GM23338 (cell line): ENCODE data around the gene FOXM1.

Source experiments
- CREB1 ChIP-seq: fragments of 250-450 bp; sonication (Bioruptor Pico); IDR thresholded peaks from 2 replicates; pipeline ENCODE4 v1.5.0; 2020; ENCODE audit warnings: low read depth, mild to moderate bottlenecking, moderate library complexity
- EZH2 ChIP-seq: fragments of 200-600 bp; sonication (generic); IDR thresholded peaks from one replicate; pipeline ENCODE4 v1.8.0; 2017; ENCODE audit warnings: antibody characterized with exemption, mild to moderate bottlenecking, low read depth; ENCODE audit not compliant: unreplicated experiment
- EZH2phosphoT487 ChIP-seq: fragments of 200-600 bp; sonication (generic); IDR thresholded peaks from one replicate; pipeline ENCODE4 v1.8.1; 2018; ENCODE audit warnings: antibody characterized with exemption; ENCODE audit not compliant: unreplicated experiment
- JUNB ChIP-seq: IDR thresholded peaks from one replicate; pipeline ENCODE4 v1.6.1; 2016; ENCODE audit warnings: antibody characterized with exemption; ENCODE audit not compliant: unreplicated experiment
- NANOG ChIP-seq: IDR thresholded peaks from 2 replicates; pipeline ENCODE4 v1.6.1; 2016; ENCODE audit warnings: antibody characterized with exemption, borderline replicate concordance
- POLR2AphosphoS5 ChIP-seq: IDR thresholded peaks from 2 replicates; pipeline ENCODE4 v1.6.1; 2016; ENCODE audit warnings: antibody characterized with exemption, low read depth
- STAT1 ChIP-seq: IDR thresholded peaks from one replicate; pipeline ENCODE4 v1.6.1; 2016; ENCODE audit warnings: antibody characterized with exemption; ENCODE audit not compliant: unreplicated experiment
- ZNF114 ChIP-seq: fragments of 250-450 bp; sonication (Bioruptor Pico); IDR thresholded peaks from 2 replicates; pipeline ENCODE4 v1.5.0; 2020; ENCODE audit warnings: mild to moderate bottlenecking, moderate library complexity
- ZNF331 ChIP-seq: fragments of 250-450 bp; sonication (Bioruptor Pico); IDR thresholded peaks from 2 replicates; pipeline ENCODE4 v1.5.0; 2020; ENCODE audit warnings: low read depth, mild to moderate bottlenecking, moderate library complexity
- TF ChIP-seq, protein P1 (sequence below), 2 experiments: fragments of 200-600 bp in 1 of 2; sonication (generic) in 1 of 2; conservative IDR thresholded peaks; 2 replicates each; pipeline versions ENCODE4 v1.5.1 to v1.6.1; 2016 to 2017; ENCODE audit warnings: antibody characterized with exemption in 2 of 2, low read depth in 2 of 2, mild to moderate bottlenecking in 2 of 2, moderate library complexity in 1 of 2
- TF ChIP-seq, protein P2 (sequence below): IDR thresholded peaks from one replicate; pipeline ENCODE4 v1.6.1; 2018; ENCODE audit warnings: antibody characterized with exemption; ENCODE audit not compliant: unreplicated experiment
- TF ChIP-seq, protein P3 (sequence below): IDR thresholded peaks from 2 replicates; pipeline ENCODE4 v1.6.1; 2016; ENCODE audit warnings: antibody characterized with exemption
- TF ChIP-seq, protein P4 (sequence below): fragments of 250-450 bp; sonication (Bioruptor Pico); IDR thresholded peaks from 2 replicates; pipeline ENCODE4 v1.5.0; 2020; ENCODE audit warnings: mild to moderate bottlenecking, moderate library complexity

DNA sequence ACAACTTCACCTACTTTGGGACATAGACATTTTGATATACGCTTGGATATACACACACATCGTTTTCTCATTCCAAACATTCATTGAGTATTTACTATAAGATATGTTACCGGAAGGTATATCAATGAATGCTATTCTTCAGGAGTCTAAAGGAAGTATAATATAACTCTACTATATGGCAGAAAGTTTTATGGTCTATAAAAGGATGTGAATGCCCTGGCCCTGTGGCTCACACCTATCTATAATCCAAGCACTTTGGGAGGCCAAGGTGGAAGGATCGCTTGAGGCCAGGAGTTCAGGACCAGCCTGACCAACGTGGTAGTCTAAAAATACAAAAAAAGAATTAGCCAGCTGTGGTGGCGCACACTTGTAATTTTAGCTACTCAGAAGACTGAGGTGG lies 47.7 kb downstream of the FOXM1 start:
- no peak for TF ChIP-seq EZH2phosphoT487
- TF ChIP-seq, protein P1, sequence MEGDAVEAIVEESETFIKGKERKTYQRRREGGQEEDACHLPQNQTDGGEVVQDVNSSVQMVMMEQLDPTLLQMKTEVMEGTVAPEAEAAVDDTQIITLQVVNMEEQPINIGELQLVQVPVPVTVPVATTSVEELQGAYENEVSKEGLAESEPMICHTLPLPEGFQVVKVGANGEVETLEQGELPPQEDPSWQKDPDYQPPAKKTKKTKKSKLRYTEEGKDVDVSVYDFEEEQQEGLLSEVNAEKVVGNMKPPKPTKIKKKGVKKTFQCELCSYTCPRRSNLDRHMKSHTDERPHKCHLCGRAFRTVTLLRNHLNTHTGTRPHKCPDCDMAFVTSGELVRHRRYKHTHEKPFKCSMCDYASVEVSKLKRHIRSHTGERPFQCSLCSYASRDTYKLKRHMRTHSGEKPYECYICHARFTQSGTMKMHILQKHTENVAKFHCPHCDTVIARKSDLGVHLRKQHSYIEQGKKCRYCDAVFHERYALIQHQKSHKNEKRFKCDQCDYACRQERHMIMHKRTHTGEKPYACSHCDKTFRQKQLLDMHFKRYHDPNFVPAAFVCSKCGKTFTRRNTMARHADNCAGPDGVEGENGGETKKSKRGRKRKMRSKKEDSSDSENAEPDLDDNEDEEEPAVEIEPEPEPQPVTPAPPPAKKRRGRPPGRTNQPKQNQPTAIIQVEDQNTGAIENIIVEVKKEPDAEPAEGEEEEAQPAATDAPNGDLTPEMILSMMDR (conservative IDR thresholded peaks at IDR 0.05; ENCODE audit: low read depth in 2 of 2), result no peak
- TF ChIP-seq POLR2AphosphoS5, result no peak
- TF ChIP-seq ZNF114 (CRISPR knock-in tag), result no peak
- TF ChIP-seq EZH2, result no peak
- TF ChIP-seq, protein P2, sequence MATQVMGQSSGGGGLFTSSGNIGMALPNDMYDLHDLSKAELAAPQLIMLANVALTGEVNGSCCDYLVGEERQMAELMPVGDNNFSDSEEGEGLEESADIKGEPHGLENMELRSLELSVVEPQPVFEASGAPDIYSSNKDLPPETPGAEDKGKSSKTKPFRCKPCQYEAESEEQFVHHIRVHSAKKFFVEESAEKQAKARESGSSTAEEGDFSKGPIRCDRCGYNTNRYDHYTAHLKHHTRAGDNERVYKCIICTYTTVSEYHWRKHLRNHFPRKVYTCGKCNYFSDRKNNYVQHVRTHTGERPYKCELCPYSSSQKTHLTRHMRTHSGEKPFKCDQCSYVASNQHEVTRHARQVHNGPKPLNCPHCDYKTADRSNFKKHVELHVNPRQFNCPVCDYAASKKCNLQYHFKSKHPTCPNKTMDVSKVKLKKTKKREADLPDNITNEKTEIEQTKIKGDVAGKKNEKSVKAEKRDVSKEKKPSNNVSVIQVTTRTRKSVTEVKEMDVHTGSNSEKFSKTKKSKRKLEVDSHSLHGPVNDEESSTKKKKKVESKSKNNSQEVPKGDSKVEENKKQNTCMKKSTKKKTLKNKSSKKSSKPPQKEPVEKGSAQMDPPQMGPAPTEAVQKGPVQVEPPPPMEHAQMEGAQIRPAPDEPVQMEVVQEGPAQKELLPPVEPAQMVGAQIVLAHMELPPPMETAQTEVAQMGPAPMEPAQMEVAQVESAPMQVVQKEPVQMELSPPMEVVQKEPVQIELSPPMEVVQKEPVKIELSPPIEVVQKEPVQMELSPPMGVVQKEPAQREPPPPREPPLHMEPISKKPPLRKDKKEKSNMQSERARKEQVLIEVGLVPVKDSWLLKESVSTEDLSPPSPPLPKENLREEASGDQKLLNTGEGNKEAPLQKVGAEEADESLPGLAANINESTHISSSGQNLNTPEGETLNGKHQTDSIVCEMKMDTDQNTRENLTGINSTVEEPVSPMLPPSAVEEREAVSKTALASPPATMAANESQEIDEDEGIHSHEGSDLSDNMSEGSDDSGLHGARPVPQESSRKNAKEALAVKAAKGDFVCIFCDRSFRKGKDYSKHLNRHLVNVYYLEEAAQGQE, result no peak
- TF ChIP-seq, protein P3, sequence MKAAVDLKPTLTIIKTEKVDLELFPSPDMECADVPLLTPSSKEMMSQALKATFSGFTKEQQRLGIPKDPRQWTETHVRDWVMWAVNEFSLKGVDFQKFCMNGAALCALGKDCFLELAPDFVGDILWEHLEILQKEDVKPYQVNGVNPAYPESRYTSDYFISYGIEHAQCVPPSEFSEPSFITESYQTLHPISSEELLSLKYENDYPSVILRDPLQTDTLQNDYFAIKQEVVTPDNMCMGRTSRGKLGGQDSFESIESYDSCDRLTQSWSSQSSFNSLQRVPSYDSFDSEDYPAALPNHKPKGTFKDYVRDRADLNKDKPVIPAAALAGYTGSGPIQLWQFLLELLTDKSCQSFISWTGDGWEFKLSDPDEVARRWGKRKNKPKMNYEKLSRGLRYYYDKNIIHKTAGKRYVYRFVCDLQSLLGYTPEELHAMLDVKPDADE, result no peak
- no peak for TF ChIP-seq CREB1
- TF ChIP-seq NANOG, result no peak
- TF ChIP-seq, protein P4, sequence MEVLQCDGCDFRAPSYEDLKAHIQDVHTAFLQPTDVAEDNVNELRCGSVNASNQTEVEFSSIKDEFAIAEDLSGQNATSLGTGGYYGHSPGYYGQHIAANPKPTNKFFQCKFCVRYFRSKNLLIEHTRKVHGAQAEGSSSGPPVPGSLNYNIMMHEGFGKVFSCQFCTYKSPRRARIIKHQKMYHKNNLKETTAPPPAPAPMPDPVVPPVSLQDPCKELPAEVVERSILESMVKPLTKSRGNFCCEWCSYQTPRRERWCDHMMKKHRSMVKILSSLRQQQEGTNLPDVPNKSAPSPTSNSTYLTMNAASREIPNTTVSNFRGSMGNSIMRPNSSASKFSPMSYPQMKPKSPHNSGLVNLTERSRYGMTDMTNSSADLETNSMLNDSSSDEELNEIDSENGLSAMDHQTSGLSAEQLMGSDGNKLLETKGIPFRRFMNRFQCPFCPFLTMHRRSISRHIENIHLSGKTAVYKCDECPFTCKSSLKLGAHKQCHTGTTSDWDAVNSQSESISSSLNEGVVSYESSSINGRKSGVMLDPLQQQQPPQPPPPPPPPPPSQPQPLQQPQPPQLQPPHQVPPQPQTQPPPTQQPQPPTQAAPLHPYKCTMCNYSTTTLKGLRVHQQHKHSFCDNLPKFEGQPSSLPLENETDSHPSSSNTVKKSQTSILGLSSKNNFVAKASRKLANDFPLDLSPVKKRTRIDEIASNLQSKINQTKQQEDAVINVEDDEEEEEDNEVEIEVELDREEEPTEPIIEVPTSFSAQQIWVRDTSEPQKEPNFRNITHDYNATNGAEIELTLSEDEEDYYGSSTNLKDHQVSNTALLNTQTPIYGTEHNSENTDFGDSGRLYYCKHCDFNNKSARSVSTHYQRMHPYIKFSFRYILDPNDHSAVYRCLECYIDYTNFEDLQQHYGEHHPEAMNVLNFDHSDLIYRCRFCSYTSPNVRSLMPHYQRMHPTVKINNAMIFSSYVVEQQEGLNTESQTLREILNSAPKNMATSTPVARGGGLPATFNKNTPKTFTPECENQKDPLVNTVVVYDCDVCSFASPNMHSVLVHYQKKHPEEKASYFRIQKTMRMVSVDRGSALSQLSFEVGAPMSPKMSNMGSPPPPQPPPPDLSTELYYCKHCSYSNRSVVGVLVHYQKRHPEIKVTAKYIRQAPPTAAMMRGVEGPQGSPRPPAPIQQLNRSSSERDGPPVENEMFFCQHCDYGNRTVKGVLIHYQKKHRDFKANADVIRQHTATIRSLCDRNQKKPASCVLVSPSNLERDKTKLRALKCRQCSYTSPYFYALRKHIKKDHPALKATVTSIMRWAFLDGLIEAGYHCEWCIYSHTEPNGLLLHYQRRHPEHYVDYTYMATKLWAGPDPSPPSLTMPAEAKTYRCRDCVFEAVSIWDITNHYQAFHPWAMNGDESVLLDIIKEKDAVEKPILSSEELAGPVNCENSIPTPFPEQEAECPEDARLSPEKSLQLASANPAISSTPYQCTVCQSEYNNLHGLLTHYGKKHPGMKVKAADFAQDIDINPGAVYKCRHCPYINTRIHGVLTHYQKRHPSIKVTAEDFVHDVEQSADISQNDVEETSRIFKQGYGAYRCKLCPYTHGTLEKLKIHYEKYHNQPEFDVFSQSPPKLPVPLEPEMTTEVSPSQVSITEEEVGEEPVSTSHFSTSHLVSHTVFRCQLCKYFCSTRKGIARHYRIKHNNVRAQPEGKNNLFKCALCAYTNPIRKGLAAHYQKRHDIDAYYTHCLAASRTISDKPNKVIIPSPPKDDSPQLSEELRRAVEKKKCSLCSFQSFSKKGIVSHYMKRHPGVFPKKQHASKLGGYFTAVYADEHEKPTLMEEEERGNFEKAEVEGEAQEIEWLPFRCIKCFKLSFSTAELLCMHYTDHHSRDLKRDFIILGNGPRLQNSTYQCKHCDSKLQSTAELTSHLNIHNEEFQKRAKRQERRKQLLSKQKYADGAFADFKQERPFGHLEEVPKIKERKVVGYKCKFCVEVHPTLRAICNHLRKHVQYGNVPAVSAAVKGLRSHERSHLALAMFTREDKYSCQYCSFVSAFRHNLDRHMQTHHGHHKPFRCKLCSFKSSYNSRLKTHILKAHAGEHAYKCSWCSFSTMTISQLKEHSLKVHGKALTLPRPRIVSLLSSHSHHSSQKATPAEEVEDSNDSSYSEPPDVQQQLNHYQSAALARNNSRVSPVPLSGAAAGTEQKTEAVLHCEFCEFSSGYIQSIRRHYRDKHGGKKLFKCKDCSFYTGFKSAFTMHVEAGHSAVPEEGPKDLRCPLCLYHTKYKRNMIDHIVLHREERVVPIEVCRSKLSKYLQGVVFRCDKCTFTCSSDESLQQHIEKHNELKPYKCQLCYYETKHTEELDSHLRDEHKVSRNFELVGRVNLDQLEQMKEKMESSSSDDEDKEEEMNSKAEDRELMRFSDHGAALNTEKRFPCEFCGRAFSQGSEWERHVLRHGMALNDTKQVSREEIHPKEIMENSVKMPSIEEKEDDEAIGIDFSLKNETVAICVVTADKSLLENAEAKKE (CRISPR knock-in tag), result no peak
- no peak for TF ChIP-seq STAT1
- no peak for TF ChIP-seq JUNB
- no peak for TF ChIP-seq ZNF331 (CRISPR knock-in tag)
